OCI-LY3 (cell line): Measurements from ENCODE around the gene ZFP3.
"Not testable (repeated sequence)": the region's sequence is repeated elsewhere in the genome, so short reads cannot be mapped to it uniquely, and the experiment has no call there.

ENCODE experiments used
- EZH2phosphoT487 ChIP-seq: fragments of 200-600 bp; shearing (Covaris generic); IDR thresholded peaks from 2 replicates; pipeline ENCODE4 v1.6.1; 2018; ENCODE audit warnings: antibody characterized with exemption, mixed run types, low read depth
- TF ChIP-seq, protein P1 (sequence below): fragments of 200-600, 300-600 bp; sonication (generic); IDR thresholded peaks from 2 replicates; pipeline ENCODE4 v1.5.1; 2014; ENCODE audit warnings: antibody characterized with exemption, low read length, low read depth

DNA sequence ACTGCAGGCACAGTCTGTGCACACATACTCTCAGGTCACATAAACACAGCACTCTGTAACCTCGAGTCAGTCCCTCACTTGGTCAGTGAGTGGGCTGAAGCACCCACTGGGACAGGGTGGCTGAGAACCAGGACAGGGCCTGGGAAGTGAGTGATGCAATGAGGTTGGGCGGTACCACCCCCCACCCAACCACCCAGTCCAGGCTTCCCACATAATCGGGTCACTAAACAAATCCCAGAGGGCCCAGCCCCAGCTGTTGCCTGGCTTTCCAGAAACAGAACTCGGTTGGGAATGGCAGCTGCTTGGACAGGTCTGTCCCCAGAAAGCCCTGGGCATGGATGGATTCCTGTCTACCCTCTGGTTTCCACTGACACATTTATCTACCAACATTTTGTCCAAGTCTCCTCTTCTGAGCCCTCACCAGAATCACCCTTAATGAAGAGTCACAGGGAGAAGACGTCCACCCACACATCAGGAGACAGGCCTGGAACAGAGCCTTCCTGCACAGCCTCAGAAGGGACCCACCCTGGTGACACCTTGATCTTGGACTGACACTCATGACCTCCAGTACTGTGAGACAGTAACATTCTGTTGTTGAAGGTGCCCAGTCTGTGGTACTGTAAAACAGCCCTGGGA lies 46.0 kb downstream of the ZFP3 start:
- TF ChIP-seq, protein P1, sequence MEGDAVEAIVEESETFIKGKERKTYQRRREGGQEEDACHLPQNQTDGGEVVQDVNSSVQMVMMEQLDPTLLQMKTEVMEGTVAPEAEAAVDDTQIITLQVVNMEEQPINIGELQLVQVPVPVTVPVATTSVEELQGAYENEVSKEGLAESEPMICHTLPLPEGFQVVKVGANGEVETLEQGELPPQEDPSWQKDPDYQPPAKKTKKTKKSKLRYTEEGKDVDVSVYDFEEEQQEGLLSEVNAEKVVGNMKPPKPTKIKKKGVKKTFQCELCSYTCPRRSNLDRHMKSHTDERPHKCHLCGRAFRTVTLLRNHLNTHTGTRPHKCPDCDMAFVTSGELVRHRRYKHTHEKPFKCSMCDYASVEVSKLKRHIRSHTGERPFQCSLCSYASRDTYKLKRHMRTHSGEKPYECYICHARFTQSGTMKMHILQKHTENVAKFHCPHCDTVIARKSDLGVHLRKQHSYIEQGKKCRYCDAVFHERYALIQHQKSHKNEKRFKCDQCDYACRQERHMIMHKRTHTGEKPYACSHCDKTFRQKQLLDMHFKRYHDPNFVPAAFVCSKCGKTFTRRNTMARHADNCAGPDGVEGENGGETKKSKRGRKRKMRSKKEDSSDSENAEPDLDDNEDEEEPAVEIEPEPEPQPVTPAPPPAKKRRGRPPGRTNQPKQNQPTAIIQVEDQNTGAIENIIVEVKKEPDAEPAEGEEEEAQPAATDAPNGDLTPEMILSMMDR: not testable (repeated sequence)
- not testable (repeated sequence) for TF ChIP-seq EZH2phosphoT487
